SU-DHL-6 (cell line): ENCODE results near the gene BRD2.

Experiments
- CTCF ChIP-seq: fragments of 200-600 bp; sonication (generic); IDR thresholded peaks from one replicate; pipeline ENCODE4 v1.5.1; 2017; ENCODE audit warnings: antibody characterized with exemption, mild to moderate bottlenecking, low read length, moderate library complexity; ENCODE audit not compliant: insufficient read depth, poor library complexity, severe bottlenecking
- EZH2phosphoT487 ChIP-seq: fragments of 200-600 bp; sonication (generic), shearing (Covaris generic); conservative IDR thresholded peaks from 2 replicates; pipeline ENCODE4 v1.6.1; 2018; ENCODE audit warnings: mild to moderate bottlenecking, antibody characterized with exemption, low read length, moderate library complexity, mixed read lengths

DNA sequence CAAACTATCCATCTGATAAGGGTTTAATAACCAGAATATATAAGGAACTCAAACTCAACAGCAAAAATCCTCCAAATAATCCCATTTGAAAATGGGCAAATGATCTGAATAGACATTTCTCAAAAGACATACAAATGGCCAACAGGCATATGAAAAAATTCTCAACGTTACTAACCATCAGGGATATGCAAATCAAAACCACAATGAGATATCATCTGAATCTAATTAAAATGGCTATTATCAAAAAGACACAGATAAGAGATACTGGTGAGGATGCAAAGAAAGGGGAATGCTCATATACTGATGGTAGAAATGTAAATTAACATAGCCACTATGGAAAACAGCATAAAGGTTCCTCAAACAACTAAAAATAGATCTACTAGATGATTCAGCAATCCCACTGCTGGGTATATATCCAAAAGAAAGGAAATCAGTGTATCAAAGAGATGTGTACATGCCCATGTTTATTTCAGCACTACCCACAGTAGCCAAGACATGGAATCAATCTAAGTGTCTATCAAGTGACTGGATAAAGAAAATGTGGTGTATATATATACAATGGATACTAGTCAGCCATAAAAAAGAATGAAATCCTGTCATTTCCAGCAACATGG lies 6.1 kb upstream of the BRD2 start:
- TF ChIP-seq CTCF (no peak), EZH2phosphoT487 (no peak)
